ENCODE measurements around the gene ILDR1.

GRCh38 chr3:122004107-122004506 lies 17.9 kb downstream of the ILDR1 start:
- TF ChIP-seq GATA3 (IDR thresholded peaks at IDR 0.05; ENCODE audit: low read depth, low read length) (no peak), GATA2 (IDR thresholded peaks at IDR 0.05; ENCODE audit: low read depth, low read length) (no peak)

All from SH-SY5Y (cell line).